RWPE2 (cell line): ENCODE data around the gene CAPN8.

Experiments
- ATAC-seq: fragments of 200-7000 bp; cut with Tn5 transposase; 3 replicates; pipeline ENCODE4 v1.9.1; 2021; ENCODE audit warnings: low read depth
- DNase-seq: peaks from one replicate; pipeline ENCODE4 v3.0.0-alpha.2; 2020; ENCODE audit warnings: low spot score
- H3K27ac ChIP-seq: fragments of 450-650 bp; 2 replicates; pipeline ENCODE4 v1.5.1; 2017; ENCODE audit warnings: mild to moderate bottlenecking; ENCODE audit not compliant: poor library complexity, severe bottlenecking
- H3K27me3 ChIP-seq: fragments of 250-450 bp; sonication (Bioruptor Pico); 2 replicates; pipeline ENCODE4 v1.5.1; 2021; ENCODE audit warnings: mild to moderate bottlenecking, moderate library complexity; ENCODE audit not compliant: insufficient read depth, poor library complexity, severe bottlenecking
- H3K36me3 ChIP-seq: fragments of 250-450 bp; sonication (Bioruptor Pico); 2 replicates; pipeline ENCODE4 v1.5.1; 2020; ENCODE audit warnings: low read depth, mild to moderate bottlenecking, moderate library complexity
- H3K4me1 ChIP-seq: fragments of 250-450 bp; sonication (Bioruptor Pico); 2 replicates; pipeline ENCODE4 v1.5.1; 2021; ENCODE audit warnings: mild to moderate bottlenecking, moderate library complexity; ENCODE audit not compliant: insufficient read depth, poor library complexity, severe bottlenecking
- H3K4me3 ChIP-seq: fragments of 250-450 bp; sonication (Bioruptor Pico); 2 replicates; pipeline ENCODE4 v1.5.1; 2021; ENCODE audit warnings: mild to moderate bottlenecking, moderate library complexity; ENCODE audit not compliant: severe bottlenecking
- H3K9me3 ChIP-seq: fragments of 250-450 bp; sonication (Bioruptor Pico); 2 replicates; pipeline ENCODE4 v1.5.1; 2021; ENCODE audit warnings: mild to moderate bottlenecking, moderate library complexity; ENCODE audit not compliant: severe bottlenecking
- TF ChIP-seq, protein P1 (sequence below): fragments of 450-650 bp; IDR thresholded peaks from one replicate; pipeline ENCODE4 v1.5.1; 2017; ENCODE audit warnings: mild to moderate bottlenecking, moderate library complexity; ENCODE audit not compliant: poor library complexity, severe bottlenecking

The CAPN8 gene

DNA sequence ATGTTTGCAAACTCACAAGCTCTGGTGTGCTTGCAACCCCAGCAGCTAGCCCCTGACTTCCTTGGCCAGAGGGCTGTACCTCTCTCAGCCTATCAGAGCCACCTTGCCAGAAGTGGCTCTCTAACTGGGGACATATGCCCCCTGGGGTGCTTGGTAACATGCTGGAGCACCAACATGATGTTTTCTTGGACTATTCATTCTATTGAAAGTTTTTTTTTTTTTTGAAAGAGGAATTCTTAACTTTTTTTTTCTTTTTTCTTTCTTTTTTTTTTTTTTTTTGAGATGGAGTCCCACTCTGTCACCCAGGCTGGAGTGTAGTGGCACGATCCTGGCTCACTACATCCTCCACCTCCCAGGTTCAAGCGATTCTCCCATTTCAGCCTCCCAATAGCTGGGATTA is 14.7 kb upstream of the CAPN8 start:
- no peaks in the 10 kb centered on the region for H3K9me3 ChIP-seq
- no peaks in the 10 kb centered on the region for H3K4me1 ChIP-seq
- DNase-seq, result no peak
- ATAC-seq, result no peak
- H3K27me3 ChIP-seq, result no peaks in the 10 kb centered on the region
- TF ChIP-seq, protein P1, sequence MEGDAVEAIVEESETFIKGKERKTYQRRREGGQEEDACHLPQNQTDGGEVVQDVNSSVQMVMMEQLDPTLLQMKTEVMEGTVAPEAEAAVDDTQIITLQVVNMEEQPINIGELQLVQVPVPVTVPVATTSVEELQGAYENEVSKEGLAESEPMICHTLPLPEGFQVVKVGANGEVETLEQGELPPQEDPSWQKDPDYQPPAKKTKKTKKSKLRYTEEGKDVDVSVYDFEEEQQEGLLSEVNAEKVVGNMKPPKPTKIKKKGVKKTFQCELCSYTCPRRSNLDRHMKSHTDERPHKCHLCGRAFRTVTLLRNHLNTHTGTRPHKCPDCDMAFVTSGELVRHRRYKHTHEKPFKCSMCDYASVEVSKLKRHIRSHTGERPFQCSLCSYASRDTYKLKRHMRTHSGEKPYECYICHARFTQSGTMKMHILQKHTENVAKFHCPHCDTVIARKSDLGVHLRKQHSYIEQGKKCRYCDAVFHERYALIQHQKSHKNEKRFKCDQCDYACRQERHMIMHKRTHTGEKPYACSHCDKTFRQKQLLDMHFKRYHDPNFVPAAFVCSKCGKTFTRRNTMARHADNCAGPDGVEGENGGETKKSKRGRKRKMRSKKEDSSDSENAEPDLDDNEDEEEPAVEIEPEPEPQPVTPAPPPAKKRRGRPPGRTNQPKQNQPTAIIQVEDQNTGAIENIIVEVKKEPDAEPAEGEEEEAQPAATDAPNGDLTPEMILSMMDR, result no peak
- H3K36me3 ChIP-seq, result no peaks in the 10 kb centered on the region
- H3K4me3 ChIP-seq, result no peak overlapping the region
- H3K27ac ChIP-seq, result no peak overlapping the region

DNA sequence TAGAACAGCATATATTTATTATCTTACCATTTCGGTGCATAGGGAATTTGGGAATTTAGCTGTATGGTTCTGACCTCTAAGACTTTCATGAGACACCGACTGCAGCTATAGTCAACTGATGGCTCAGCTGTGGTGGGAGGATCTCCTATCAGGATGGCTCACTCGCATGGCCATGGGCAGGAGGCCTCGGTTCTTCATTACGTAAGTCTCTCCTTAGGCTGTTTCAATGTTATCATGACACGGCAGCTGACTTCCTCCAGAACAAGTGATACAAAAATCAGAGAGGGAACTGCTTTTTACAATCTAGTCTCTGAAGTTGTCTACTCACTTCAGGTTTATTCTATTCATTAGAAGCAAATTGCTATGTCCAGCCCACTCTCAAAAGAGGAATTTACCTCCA is 13.3 kb upstream of the CAPN8 start:
- TF ChIP-seq, protein P1, result no peak
- Histone ChIP-seq H3K27me3 (no peaks in the 10 kb centered on the region), H3K4me3 (no peak overlapping the region), H3K4me1 (no peaks in the 10 kb centered on the region), H3K9me3 (no peaks in the 10 kb centered on the region), H3K36me3 (no peaks in the 10 kb centered on the region), H3K27ac (no peak overlapping the region)
- no peak for ATAC-seq
- no peak for DNase-seq

DNA sequence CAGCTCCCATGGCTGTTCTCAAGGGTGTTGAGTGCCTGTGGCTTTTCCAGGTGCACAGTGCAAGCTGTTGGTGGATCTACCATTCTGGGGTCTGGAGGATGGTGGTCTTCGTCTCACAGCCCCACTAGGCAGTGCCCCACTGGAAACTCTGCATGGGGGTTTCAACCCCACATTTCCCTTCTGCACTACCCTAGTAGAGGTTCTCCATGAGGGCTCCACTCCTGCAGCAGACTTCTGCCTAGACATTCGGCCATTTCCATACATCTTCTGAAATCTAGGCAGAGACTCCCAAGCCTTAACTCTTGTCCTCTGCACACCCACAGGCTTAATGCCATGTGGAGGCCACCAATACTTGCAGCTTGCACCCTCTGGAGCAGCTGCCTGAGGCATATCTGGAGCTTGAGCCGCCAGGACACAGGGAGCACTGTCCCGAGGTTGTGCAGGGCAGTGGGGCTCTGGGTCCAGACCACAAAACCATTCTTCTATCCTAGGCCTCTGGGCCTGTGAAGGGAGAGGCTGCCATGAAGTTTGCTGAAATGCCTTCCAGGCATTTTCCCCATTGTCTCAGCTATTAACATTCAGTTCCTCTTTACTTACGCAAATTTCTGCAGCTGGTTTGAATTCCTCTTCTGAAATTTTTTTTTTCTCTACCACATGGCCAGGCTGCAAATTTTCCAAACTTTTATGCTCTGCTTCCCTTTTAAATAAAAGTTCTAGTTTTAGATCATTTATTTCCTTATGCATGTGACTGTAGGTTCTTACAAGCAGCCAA is 8.8 kb upstream of the CAPN8 start:
- Histone ChIP-seq H3K4me1 (no peaks in the 10 kb centered on the region), H3K36me3 (no peaks in the 10 kb centered on the region), H3K9me3 (no peaks in the 10 kb centered on the region), H3K27ac (no peak overlapping the region), H3K4me3 (no peak overlapping the region), H3K27me3 (no peaks in the 10 kb centered on the region)
- TF ChIP-seq, protein P1, result no peak
- DNase-seq, result no peak
- ATAC-seq, result no peak

DNA sequence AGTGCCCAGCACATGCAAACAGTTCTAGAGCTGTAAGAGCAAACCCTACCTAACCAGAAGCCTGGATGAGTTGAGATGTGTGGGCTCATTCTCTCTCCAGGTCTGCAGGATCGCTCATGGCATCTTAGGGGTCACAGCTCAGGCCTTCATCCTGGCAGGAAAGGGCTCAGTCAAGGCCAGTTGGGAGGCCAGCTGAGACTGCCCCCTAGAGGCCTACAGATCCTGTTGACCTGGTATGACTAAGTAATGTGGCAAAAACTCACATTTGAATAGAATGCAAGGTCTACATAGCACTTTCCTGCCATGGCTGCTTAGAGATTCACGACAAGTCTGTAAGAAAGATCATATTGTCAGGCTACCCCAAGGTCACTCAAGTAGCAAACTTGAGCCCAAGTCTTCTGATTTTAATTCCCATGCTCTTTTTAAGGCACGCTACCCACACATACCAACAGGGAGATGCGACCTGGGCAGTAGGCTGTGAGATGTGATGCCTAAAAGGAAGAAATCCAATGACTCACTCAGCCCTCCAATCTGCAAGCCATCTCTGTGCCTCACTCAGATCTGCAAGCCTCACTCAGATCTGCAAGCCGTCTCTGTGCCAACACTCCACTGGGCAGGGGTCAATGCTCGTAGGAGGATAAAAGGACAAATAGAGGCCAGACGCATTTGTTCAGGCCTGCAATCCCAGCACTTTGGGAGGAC is 5.1 kb upstream of the CAPN8 start:
- Histone ChIP-seq H3K4me3 (no peak overlapping the region), H3K9me3 (no peaks in the 10 kb centered on the region), H3K4me1 (peaks cover 3% of the 10 kb centered on the region), H3K27ac (no peak overlapping the region), H3K36me3 (no peaks in the 10 kb centered on the region), H3K27me3 (no peaks in the 10 kb centered on the region)
- TF ChIP-seq, protein P1, result peak; percentile 23
- ATAC-seq (no peak), DNase-seq (no peak)
